ENCODE data around the gene ERLEC1. TPM values are rescaled to one million over a fixed set of nuclear protein-coding genes. Genes with fewer than 3 reads are reported as not detected.
"Not testable (repeated sequence)": the region's sequence is repeated elsewhere in the genome, so short reads cannot be mapped to it uniquely, and the experiment has no call there.

ERLEC1 gene
- total RNA-seq, 6 donors from 2014 or later = 50.7 to 200 (median 143) TPM

GRCh38 chr2:53843595-53843994 lies 56.8 kb downstream of the ERLEC1 start:
- Histone ChIP-seq H3K4me1 (no peaks in the 10 kb centered on the region), H3K9me3 (no peaks in the 10 kb centered on the region), H3K27ac (no peak overlapping the region), H3K27me3 (no peaks in the 10 kb centered on the region), H3K36me3 (no peaks in the 10 kb centered on the region), H3K4me3 (no peak overlapping the region)
- WGBS, 2 donors = 69 to 81% methylated on average over 2 of the region's 2 CpGs
- TF ChIP-seq POLR2AphosphoS5 (IDR thresholded peaks at IDR 0.05) (no peak), EP300 (IDR thresholded peaks at IDR 0.05) (no peak), POLR2A (IDR thresholded peaks at IDR 0.05) (no peak), CTCF (IDR thresholded peaks at IDR 0.05) (no peak)
- no peak for ATAC-seq (ENCODE audit: low FRiP score in 2 of 2)
- DNase-seq = no peak

GRCh38 chr2:53848062-53848461 lies 61.2 kb downstream of the ERLEC1 start:
- Histone ChIP-seq H3K36me3 (peaks cover 0 to under 1% (median 0%) of the 10 kb centered on the region in 4 donors), H3K9me3 (no peaks in the 10 kb centered on the region), H3K4me1 (no peaks in the 10 kb centered on the region), H3K4me3 (no peak overlapping the region), H3K27ac (no peak overlapping the region), H3K27me3 (no peaks in the 10 kb centered on the region)
- DNase-seq (no peak), ATAC-seq (ENCODE audit: low FRiP score in 2 of 2) (no peak)
- 92% methylated on average over 2 of the region's 2 CpGs for WGBS, 2 donors
- TF ChIP-seq EP300 (IDR thresholded peaks at IDR 0.05) (no peak), POLR2AphosphoS5 (IDR thresholded peaks at IDR 0.05) (no peak), CTCF (IDR thresholded peaks at IDR 0.05) (no peak), POLR2A (IDR thresholded peaks at IDR 0.05) (no peak)

- not testable (repeated sequence) for ATAC-seq (ENCODE audit: low FRiP score in 2 of 2); H3K4me3 ChIP-seq
Observed at GRCh38 chr2:53851052-53851757, 64.4 kb downstream of the ERLEC1 start.

GRCh38 chr2:53852532-53852931 lies 65.7 kb downstream of the ERLEC1 start:
- DNase-seq (no peak), ATAC-seq (ENCODE audit: low FRiP score in 2 of 2) (no peak)
- Histone ChIP-seq H3K27ac (no peak overlapping the region), H3K4me3 (no peak overlapping the region), H3K27me3 (no peaks in the 10 kb centered on the region), H3K36me3 (peaks cover 0 to 21% (median 6%) of the 10 kb centered on the region in 4 donors), H3K9me3 (no peaks in the 10 kb centered on the region), H3K4me1 (no peaks in the 10 kb centered on the region)
- no peak for TF ChIP-seq CTCF (IDR thresholded peaks at IDR 0.05)
- TF ChIP-seq POLR2A (IDR thresholded peaks at IDR 0.05) = no peak
- 93 to 96% methylated on average over 4 of the region's 4 CpGs for WGBS, 2 donors

More at GRCh38 chr2:53851052-53851757, 64.4 kb downstream of the ERLEC1 start:
- not testable (repeated sequence) for H3K4me1 ChIP-seq, DNase-seq, H3K27ac ChIP-seq, H3K27me3 ChIP-seq, H3K9me3 ChIP-seq
- 94% methylated on average over 7 to 9 of the region's 9 CpGs for whole genome bisulfite sequencing, 2 donors
- peaks cover 0 to 21% (median 6%) of the 10 kb centered on the region in 4 donors for H3K36me3 ChIP-seq

GRCh38 chr2:53854678-53855077 lies 67.8 kb downstream of the ERLEC1 start:
- Histone ChIP-seq H3K4me3 (no peak overlapping the region), H3K4me1 (peaks cover 0 to 3% (median 0%) of the 10 kb centered on the region in 4 donors), H3K27me3 (no peaks in the 10 kb centered on the region), H3K27ac (no peak overlapping the region), H3K36me3 (peaks cover 0 to 21% (median 6%) of the 10 kb centered on the region in 4 donors), H3K9me3 (no peaks in the 10 kb centered on the region)
- DNase-seq = no peak
- 96 to 97% methylated on average over 2 of the region's 2 CpGs for WGBS, 2 donors
- TF ChIP-seq POLR2A (IDR thresholded peaks at IDR 0.05) (no peak), POLR2AphosphoS5 (IDR thresholded peaks at IDR 0.05) (no peak), EP300 (IDR thresholded peaks at IDR 0.05) (no peak), CTCF (IDR thresholded peaks at IDR 0.05) (no peak)
- ATAC-seq (ENCODE audit: low FRiP score in 2 of 2) = no peak

All from upper lobe of left lung (tissue), 6 donors.